ENCODE measurements around the gene DENND4A. TPM values are rescaled to one million over a fixed set of nuclear protein-coding genes. Genes with fewer than 3 reads are reported as not detected.
"Not testable (repeated sequence)": the region's sequence is repeated elsewhere in the genome, so short reads cannot be mapped to it uniquely, and the experiment has no call there.

Gene DENND4A
- polyA plus RNA-seq, 5 donors, result 14.3 to 25.4 (median 22.5) TPM

GRCh38 chr15:65759441-65759840, 32.7 kb downstream of the DENND4A start:
- DNase-seq, result no peak

- no peak for DNase-seq
Observed at GRCh38 chr15:65758242-65758641, 33.9 kb downstream of the DENND4A start.

GRCh38 chr15:65757256-65757655, 34.8 kb downstream of the DENND4A start:
- DNase-seq, result no peak

GRCh38 chr15:65752151-65752700, 39.9 kb downstream of the DENND4A start:
- DNase-seq, result no peak

GRCh38 chr15:65751431-65751830, 40.7 kb downstream of the DENND4A start:
- no peak for DNase-seq

- DNase-seq, result no peak
Observed at GRCh38 chr15:65747265-65747664, 44.8 kb downstream of the DENND4A start.

GRCh38 chr15:65743637-65744252, 48.3 kb downstream of the DENND4A start:
- DNase-seq, result no peak

GRCh38 chr15:65740148-65740547, 51.9 kb downstream of the DENND4A start:
- DNase-seq, result no peak

GRCh38 chr15:65738649-65739048, 53.4 kb downstream of the DENND4A start:
- no peak for DNase-seq

- not testable (repeated sequence) for DNase-seq
Observed at GRCh38 chr15:65733599-65733998, 58.5 kb downstream of the DENND4A start.

GRCh38 chr15:65732698-65733097, 59.4 kb downstream of the DENND4A start:
- DNase-seq, result no peak

- DNase-seq, result no peak
Observed at GRCh38 chr15:65731926-65732325, 60.2 kb downstream of the DENND4A start.

GRCh38 chr15:65730549-65731172, 61.4 kb downstream of the DENND4A start:
- no peak for DNase-seq

GRCh38 chr15:65724464-65725215, 67.5 kb downstream of the DENND4A start:
- peak; percentile 55 to 65 for DNase-seq

- no peak for DNase-seq
Observed at GRCh38 chr15:65723876-65724275, 68.2 kb downstream of the DENND4A start.

GRCh38 chr15:65722191-65722590, 69.9 kb downstream of the DENND4A start:
- no peak for DNase-seq

GRCh38 chr15:65712415-65712814, 79.7 kb downstream of the DENND4A start:
- DNase-seq, result no peak

- peak; percentile 47 to 56 for DNase-seq
Observed at GRCh38 chr15:65695081-65695480, 97.0 kb downstream of the DENND4A start.

- no peak for DNase-seq
Observed at GRCh38 chr15:65690778-65691177, 101.3 kb downstream of the DENND4A start.

- DNase-seq, result no peak
Observed at GRCh38 chr15:65690173-65690572, 101.9 kb downstream of the DENND4A start.

- DNase-seq, result no peak
Observed at GRCh38 chr15:65688462-65688861, 103.6 kb downstream of the DENND4A start.

- no peak for DNase-seq
Observed at GRCh38 chr15:65682404-65682911, 109.6 kb downstream of the DENND4A start.

- DNase-seq, result no peak
Observed at GRCh38 chr15:65680544-65680943, 111.5 kb downstream of the DENND4A start.
